Esophagus squamous epithelium (tissue), 5 donors: Measurements from ENCODE around the gene GTF2I. TPM values are rescaled to one million over a fixed set of nuclear protein-coding genes. Genes with fewer than 3 reads are reported as not detected.
A peak's percentile ranks its signal among the peaks of the same experiment; 100 is the strongest.
"Not testable (repeated sequence)": the region's sequence is repeated elsewhere in the genome, so short reads cannot be mapped to it uniquely, and the experiment has no call there.

Experiments used
- DNase-seq: peaks from one replicate; lab custom pipeline; 2025; lab: John Stamatoyannopoulos, UW
- H3K27ac ChIP-seq, 4 donors: fragments of 200-600 bp; sonication (generic); one replicate each; pipeline ENCODE4 v1.5.1; 2016 to 2019; ENCODE audit warnings: mild to moderate bottlenecking in 1 of 4
- H3K27me3 ChIP-seq, 4 donors: fragments of 200-600 bp; sonication (generic); 1 replicate in 3 of 4; 2 replicates in 1 of 4; pipeline versions ENCODE4 v1.5.1 to v1.6.0; 2017 to 2021; ENCODE audit warnings: antibody characterized with exemption in 1 of 4
- H3K36me3 ChIP-seq, 3 donors: fragments of 200-600 bp; sonication (generic); one replicate each; pipeline ENCODE4 v1.5.1; 2016 to 2019
- H3K4me1 ChIP-seq, 3 donors: fragments of 200-600 bp; sonication (generic); one replicate each; pipeline ENCODE4 v1.5.1; 2017 to 2019
- H3K4me3 ChIP-seq, 4 donors: fragments of 200-600 bp; sonication (generic); 1 replicate in 3 of 4; 2 replicates in 1 of 4; pipeline ENCODE4 v1.5.1; 2016 to 2019; ENCODE audit warnings: mild to moderate bottlenecking in 2 of 4, moderate library complexity in 1 of 4
- H3K9me3 ChIP-seq, 3 donors: fragments of 200-600 bp; sonication (generic); one replicate each; pipeline ENCODE4 v1.5.1; 2016 to 2019
- POLR2A ChIP-seq, 4 donors: fragments of 450-650 bp; IDR thresholded peaks; one replicate each; pipeline ENCODE4 v1.6.1; 2017; ENCODE audit warnings: antibody characterized with exemption in 4 of 4, mild to moderate bottlenecking in 4 of 4, moderate library complexity in 3 of 4
- WGBS, 2 donors: methylation state at CpG; one replicate each; pipeline ENCODE4 v1.1.5; 2018; 5-methylcytosine and 5-hydroxymethylcytosine counted together
- intact Hi-C: fragments of 100-400 bp; cut with DNase I; formaldehyde crosslinking; loops from one replicate; pipeline ENCODE4 v1.15.0; 2022
- total RNA-seq, 4 donors: library from RNA; depleted of rRNA; stranded (reverse); fragments of >200 nt; gene quantifications; one replicate each; pipeline ENCODE4 v1.1.0, GENCODE V29; 2016
- TF ChIP-seq, protein P1 (sequence below), 6 experiments: fragments of 450-650 bp in 4 of 6; fragments of 200-600 bp in 2 of 6; sonication (generic) in 2 of 6; IDR thresholded peaks; one replicate each; pipeline ENCODE4 v1.5.1; 2016 to 2019; ENCODE audit warnings: antibody characterized with exemption in 6 of 6, mild to moderate bottlenecking in 4 of 6, moderate library complexity in 4 of 6
- donor health status: DM: yes; HTN: yes; CAD: no.

Gene GTF2I
- total RNA-seq, 4 donors from 2014 or later = 104 to 146 (median 129) TPM

DNA sequence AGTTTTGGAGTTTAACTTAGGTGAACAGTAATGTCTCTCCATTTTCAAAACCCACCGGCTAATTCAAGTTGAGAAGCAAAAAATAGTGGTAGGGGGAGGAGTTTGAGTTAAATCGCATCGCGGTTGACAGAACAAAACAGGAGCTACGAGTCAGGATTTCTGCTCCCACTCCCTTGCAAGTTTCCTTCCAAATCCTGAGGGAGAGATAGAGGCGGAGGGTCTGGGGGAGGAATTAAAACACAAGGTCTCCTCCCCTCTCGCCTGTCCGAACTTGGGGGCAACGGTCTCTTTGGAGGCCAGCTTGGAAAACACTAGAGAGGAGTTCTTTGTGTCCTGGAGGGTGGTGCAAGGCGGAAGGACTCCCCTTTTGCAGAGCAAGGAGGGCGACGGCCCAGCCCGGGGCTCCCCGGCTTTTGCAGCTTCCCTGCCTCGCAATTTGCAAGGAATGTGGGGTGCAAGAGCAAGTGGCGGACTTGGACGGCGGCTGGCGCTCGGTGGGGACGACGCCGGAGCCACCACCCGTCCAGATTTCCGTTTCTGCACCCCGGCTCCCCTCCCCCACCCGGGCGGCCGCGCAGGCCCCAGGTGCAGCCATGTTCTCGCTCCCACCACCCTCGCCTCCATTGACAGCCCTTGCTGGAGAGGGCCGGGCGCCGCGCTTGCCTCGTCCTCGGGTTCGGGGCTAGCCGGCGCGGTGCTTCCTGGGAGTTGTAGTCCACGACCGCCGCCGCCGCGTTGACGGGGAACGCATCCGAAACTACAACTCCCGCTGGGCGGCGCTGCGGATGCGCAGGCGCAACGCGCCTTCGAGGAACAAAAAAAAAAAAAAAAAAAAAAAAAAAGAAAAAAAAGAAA, 454 bp upstream of the GTF2I start:
- intact Hi-C loops = no loop called here
- Histone ChIP-seq H3K36me3 (no peaks in the 10 kb centered on the region), H3K27me3 (no peaks in the 10 kb centered on the region), H3K4me3 (peak overlapping the region; percentile 89 to 100 (median 96)), H3K4me1 (peaks cover 31 to 56% (median 38%) of the 10 kb centered on the region in 3 donors), H3K9me3 (no peaks in the 10 kb centered on the region), H3K27ac (peak overlapping the region; percentile 96 to 100 (median 99))
- peak; percentile 90 for DNase-seq
- WGBS, 2 donors = 0% methylated on average over 10 to 16 of the region's 60 CpGs
- peak in 3 of 4 donors; percentile 22 to 80 (median 55) for TF ChIP-seq POLR2A (IDR thresholded peaks at IDR 0.05)
- TF ChIP-seq, protein P1, sequence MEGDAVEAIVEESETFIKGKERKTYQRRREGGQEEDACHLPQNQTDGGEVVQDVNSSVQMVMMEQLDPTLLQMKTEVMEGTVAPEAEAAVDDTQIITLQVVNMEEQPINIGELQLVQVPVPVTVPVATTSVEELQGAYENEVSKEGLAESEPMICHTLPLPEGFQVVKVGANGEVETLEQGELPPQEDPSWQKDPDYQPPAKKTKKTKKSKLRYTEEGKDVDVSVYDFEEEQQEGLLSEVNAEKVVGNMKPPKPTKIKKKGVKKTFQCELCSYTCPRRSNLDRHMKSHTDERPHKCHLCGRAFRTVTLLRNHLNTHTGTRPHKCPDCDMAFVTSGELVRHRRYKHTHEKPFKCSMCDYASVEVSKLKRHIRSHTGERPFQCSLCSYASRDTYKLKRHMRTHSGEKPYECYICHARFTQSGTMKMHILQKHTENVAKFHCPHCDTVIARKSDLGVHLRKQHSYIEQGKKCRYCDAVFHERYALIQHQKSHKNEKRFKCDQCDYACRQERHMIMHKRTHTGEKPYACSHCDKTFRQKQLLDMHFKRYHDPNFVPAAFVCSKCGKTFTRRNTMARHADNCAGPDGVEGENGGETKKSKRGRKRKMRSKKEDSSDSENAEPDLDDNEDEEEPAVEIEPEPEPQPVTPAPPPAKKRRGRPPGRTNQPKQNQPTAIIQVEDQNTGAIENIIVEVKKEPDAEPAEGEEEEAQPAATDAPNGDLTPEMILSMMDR (IDR thresholded peaks at IDR 0.05) = peak in 3 of 6 experiments; percentile 4 to 50 (median 23)

DNA sequence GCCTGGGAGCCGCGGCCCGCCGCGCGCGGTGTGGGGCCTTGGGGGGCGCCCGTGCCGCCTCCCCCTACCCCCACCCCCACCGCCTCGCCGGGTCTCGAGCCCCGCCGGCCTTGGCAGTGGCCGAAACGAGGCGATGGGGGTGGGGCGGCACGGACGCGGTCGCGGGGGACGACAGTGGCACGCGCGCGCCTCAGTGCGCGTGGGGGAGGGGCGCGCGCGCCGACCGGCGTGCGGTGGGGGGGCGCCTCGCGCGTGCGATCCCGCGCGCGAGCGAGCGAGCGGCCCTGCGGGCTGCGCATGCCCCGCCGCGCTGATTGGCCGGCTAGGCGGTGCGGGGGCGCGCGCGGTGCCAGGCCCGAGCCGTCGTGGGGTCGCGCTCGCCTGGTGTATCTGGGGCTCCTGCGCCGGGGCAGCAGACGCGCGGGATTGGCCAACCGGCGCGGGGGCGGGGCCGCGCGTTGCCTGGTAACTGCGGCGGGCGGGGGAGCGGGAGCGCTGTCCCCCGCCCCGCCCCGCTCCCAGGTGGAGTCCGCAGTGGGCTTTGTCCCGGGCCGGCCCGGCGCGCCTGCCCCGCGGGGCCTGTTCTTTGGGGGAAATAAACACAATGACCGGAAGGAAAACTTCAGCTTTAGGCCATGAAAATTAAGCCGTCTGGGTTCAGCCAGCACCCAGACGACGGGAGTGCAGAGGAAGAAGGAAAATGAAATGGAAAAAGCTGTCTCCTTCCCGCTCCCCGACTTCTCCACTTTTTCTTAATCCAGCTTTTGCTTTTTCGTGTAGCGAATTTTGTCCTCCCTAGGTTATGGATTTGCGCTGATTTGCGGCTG, 873 bp downstream of the GTF2I start:
- no peaks in the 10 kb centered on the region for H3K36me3 ChIP-seq
- no peaks in the 10 kb centered on the region for H3K9me3 ChIP-seq
- no peaks in the 10 kb centered on the region for H3K27me3 ChIP-seq
- peak overlapping the region; percentile 96 to 100 (median 99) for H3K27ac ChIP-seq
- H3K4me1 ChIP-seq = peaks cover 33 to 69% (median 52%) of the 10 kb centered on the region in 3 donors
- intact Hi-C loops = no loop called here
- WGBS, 2 donors = 4 to 12% methylated on average over 9 of the region's 108 CpGs
- peak; percentile 35 for DNase-seq
- H3K4me3 ChIP-seq = peak overlapping the region; percentile 89 to 100 (median 96)
- no peak for TF ChIP-seq POLR2A (IDR thresholded peaks at IDR 0.05)
- TF ChIP-seq, protein P1 (IDR thresholded peaks at IDR 0.05) = no peak

DNA sequence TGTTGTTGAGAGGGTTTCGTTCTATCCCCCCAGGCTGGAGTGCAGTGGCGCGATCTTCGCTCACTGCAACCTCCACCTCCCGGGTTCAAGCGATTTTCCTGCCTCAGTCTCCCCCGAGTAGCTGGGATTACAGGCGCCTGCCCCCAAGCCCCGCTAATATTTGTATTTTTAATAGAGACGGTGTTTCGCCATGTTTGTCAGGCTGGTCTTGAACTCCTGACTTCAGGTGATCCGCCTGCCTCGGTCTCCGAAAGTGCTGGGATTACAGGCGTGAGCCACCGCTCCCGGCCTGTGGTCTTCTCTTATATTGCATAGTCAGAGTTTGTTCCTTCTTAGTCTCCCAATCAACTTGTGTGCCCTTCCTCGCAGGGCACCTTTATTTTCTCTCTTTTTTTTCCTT, 2.7 kb downstream of the GTF2I start:
- intact Hi-C loops, H3K36me3 ChIP-seq, DNase-seq, H3K9me3 ChIP-seq, H3K27me3 ChIP-seq: not testable (repeated sequence)
- peaks cover 42 to 87% (median 65%) of the 10 kb centered on the region in 3 donors for H3K4me1 ChIP-seq
- 22 to 67% methylated on average over 13 to 18 of the region's 18 CpGs for WGBS, 2 donors
- H3K4me3 ChIP-seq = peak overlapping the region; percentile 89 to 100 (median 96)
- peak overlapping the region; percentile 96 to 100 (median 99) for H3K27ac ChIP-seq

DNA sequence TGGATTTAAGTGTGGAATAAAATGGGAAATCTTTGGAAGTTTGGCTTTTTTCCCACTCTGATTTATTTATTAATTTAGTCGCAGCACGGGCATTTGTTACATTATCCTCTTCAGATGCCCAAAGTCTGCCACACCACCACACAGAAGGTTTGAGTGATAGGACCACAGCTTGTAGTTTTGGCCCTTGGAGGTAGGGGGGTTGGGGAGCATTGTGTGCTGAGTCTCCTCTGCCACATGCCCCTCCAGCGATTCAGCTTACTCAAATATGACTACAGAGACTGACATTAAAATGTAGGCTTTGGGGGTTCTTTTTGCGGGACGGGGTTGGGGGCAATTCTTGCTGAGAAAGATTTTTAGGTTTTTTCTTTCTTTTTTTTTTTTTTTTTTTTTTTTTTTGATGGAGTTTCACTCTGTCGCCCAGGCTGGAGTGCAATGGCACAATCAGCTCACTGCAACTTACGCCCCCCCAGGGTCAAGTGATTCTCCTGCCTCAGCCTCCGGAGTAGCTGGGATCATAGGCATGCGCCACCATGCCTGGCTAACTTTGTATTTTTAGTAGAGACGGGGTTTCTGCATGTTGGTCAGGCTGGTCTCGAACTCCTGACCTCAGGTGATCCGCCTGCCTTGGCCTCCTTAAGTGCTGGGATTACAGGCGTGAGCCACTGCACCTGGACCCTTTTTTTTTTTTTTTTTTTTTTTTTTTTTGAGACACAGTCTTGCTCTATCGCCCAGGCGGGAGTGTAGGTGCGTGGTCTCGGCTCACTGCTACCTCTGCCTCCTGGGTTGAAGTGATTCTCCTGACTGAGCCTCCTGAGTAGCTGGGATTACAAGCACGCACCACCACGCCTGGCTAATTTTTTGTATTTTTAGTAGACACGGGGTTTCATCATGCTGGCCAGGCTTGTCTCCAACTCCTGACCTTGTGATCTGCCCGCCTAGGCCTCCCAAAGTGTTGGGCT, 4.6 kb downstream of the GTF2I start:
- peaks cover 36 to 73% (median 55%) of the 10 kb centered on the region in 3 donors for H3K4me1 ChIP-seq
- H3K36me3 ChIP-seq = peaks cover 8 to 28% (median 14%) of the 10 kb centered on the region in 3 donors
- H3K4me3 ChIP-seq = peak overlapping the region in 2 of 4 donors; percentile 97 to 100
- H3K27me3 ChIP-seq, intact Hi-C loops, H3K9me3 ChIP-seq, DNase-seq: not testable (repeated sequence)
- H3K27ac ChIP-seq = peak overlapping the region; percentile 89 to 100 (median 98)
- 47 to 56% methylated on average over 17 to 19 of the region's 21 CpGs for WGBS, 2 donors
- TF ChIP-seq, protein P1 (IDR thresholded peaks at IDR 0.05) = peak in 1 of 6 experiments; percentile 4
